GM15510 (cell line): ENCODE results near the gene SKIL.

Source experiments
- POLR2A ChIP-seq: IDR thresholded peaks from 3 replicates; pipeline ENCODE4 v1.6.1; 2011; ENCODE audit warnings: borderline replicate concordance; ENCODE audit not compliant: insufficient read length; ENCODE audit errors: extremely low read depth

The SKIL gene

GRCh38 chr3:170357176-170358041, at the start of gene SKIL:
Gene SKIL, plus strand, starts transcription at chr3:170357715. Its CDS starts 2,617 bp downstream, at chr3:170360332.
- peak; percentile 67 for TF ChIP-seq POLR2A

GRCh38 chr3:170309046-170309445, 48.5 kb upstream of the SKIL start:
- TF ChIP-seq POLR2A, result no peak

GRCh38 chr3:170317954-170318353, 39.6 kb upstream of the SKIL start:
- no peak for TF ChIP-seq POLR2A

- no peak for TF ChIP-seq POLR2A
Observed at GRCh38 chr3:170320461-170321121, 36.9 kb upstream of the SKIL start.

- no peak for TF ChIP-seq POLR2A
Observed at GRCh38 chr3:170321321-170322034, 36.0 kb upstream of the SKIL start.

- TF ChIP-seq POLR2A, result no peak
Observed at GRCh38 chr3:170322566-170323269, 34.8 kb upstream of the SKIL start.

GRCh38 chr3:170323331-170323730, 34.2 kb upstream of the SKIL start:
- no peak for TF ChIP-seq POLR2A

GRCh38 chr3:170324962-170325361, 32.6 kb upstream of the SKIL start:
- TF ChIP-seq POLR2A, result no peak

- no peak for TF ChIP-seq POLR2A
Observed at GRCh38 chr3:170327040-170327808, 30.3 kb upstream of the SKIL start.

- no peak for TF ChIP-seq POLR2A
Observed at GRCh38 chr3:170330366-170330765, 27.1 kb upstream of the SKIL start.

- no peak for TF ChIP-seq POLR2A
Observed at GRCh38 chr3:170331143-170331542, 26.4 kb upstream of the SKIL start.

- TF ChIP-seq POLR2A, result no peak
Observed at GRCh38 chr3:170337420-170337819, 20.1 kb upstream of the SKIL start.

- no peak for TF ChIP-seq POLR2A
Observed at GRCh38 chr3:170338690-170339340, 18.7 kb upstream of the SKIL start.
